Kidney (tissue), 22 donors: ENCODE measurements around the gene BTBD8. TPM values are rescaled to one million over a fixed set of nuclear protein-coding genes. Genes with fewer than 3 reads are reported as not detected.

Source experiments
- DNase-seq, 5 donors: peaks; one replicate each; pipeline ENCODE4 v3.0.0-alpha.2; 2013 to 2020
- FAIRE-seq: peaks from 2 replicates; lab custom pipeline; 2012; peaks lifted over from hg19 to GRCh38; lab: Jason Lieb, UNC
- H3K27ac ChIP-seq, 2 donors: one replicate each; pipeline ENCODE4 v1.7.0; 2013; ENCODE audit warnings: low read depth in 2 of 2, low read length in 2 of 2, inconsistent platforms in 1 of 2
- H3K27me3 ChIP-seq: one replicate; pipeline ENCODE4 v1.7.1; 2013; ENCODE audit warnings: low read length, inconsistent platforms; ENCODE audit not compliant: control insufficient read depth, insufficient read depth
- H3K36me3 ChIP-seq, 3 donors: one replicate each; pipeline versions ENCODE4 v1.7.0 to v1.7.1; 2013; ENCODE audit warnings: low read length in 3 of 3, control low read depth in 1 of 3, inconsistent platforms in 1 of 3; ENCODE audit not compliant: insufficient read depth in 3 of 3, control insufficient read depth in 2 of 3
- H3K4me1 ChIP-seq, 3 donors: one replicate each; pipeline versions ENCODE4 v1.7.0 to v1.7.1; 2013; ENCODE audit warnings: low read length in 3 of 3, inconsistent platforms in 1 of 3, low read depth in 1 of 3; ENCODE audit not compliant: control insufficient read depth in 2 of 3, insufficient read depth in 2 of 3
- H3K4me3 ChIP-seq, 3 donors: one replicate each; pipeline versions ENCODE4 v1.7.0 to v1.8.1; 2013; ENCODE audit warnings: low read length in 3 of 3, control low read depth in 1 of 3, inconsistent platforms in 1 of 3
- H3K9ac ChIP-seq, 3 donors: one replicate each; pipeline versions ENCODE4 v1.7.0 to v1.7.1; 2013; ENCODE audit warnings: low read length in 3 of 3, control low read depth in 1 of 3, inconsistent platforms in 1 of 3
- H3K9me3 ChIP-seq, 3 donors: one replicate each; pipeline versions ENCODE4 v1.7.0 to v1.7.1; 2013; ENCODE audit warnings: low read length in 3 of 3, control low read depth in 1 of 3, inconsistent platforms in 1 of 3; ENCODE audit not compliant: control insufficient read depth in 2 of 3, insufficient read depth in 1 of 3
- CTCF ChIP-seq: IDR thresholded peaks from 3 replicates; pipeline ENCODE4 v1.5.1; 2012; ENCODE audit warnings: mild to moderate bottlenecking, moderate library complexity, borderline replicate concordance; ENCODE audit not compliant: insufficient read depth; ENCODE audit errors: extremely low read depth
- intact Hi-C: fragments of 100-400 bp; cut with DNase I; formaldehyde crosslinking; loops from one replicate; pipeline ENCODE4 v1.11.1; 2022
- long read RNA-seq, 10 donors: library from polyadenylated mRNA in 1 of 10; unstranded in 1 of 10; transcript quantifications; one replicate each; pipeline ENCODE4 v2.0.0 and lab custom pipeline, GENCODE V29; 2021 to 2026
- polyA plus RNA-seq: library from polyadenylated mRNA; stranded (reverse); fragments of 350-450 nt; fragmentation: Illumina TruSeq; extraction: RNeasy Lipid Tissue Mini Kit (QIAGEN cat#74804); gene quantifications from one replicate; pipeline ENCODE4 v1.2.3, GENCODE V29; 2014; ENCODE audit warnings: low read depth, low replicate concordance; ENCODE audit not compliant: insufficient read depth
- total RNA-seq: library from RNA; stranded (reverse); fragmentation: NEBNext Ultra II Directional; extraction: Animal tissue kit (Norgen Biotek cat#: 25700); gene quantifications from one replicate; pipeline ENCODE4 v1.2.1, GENCODE V29; 2021
- donor health status: control.
- donor health status: control.
- donor health status: control.
- donor health status: control.
- donor health status: control.
- donor health status: DM: yes; HTN: yes; CAD: no.
- donor health status: Normal renal cell carcinoma (clear cell type).

Gene BTBD8
- total RNA-seq (5.8 TPM), polyA plus RNA-seq (0.99 TPM)
- long read RNA-seq, donor 1, full-length matches to known transcripts: 1 of 1 reads
- long read RNA-seq, donor 1, partial matches to known transcripts: 0 of 1 reads
- long read RNA-seq, donor 1, other reads (novel, unspliced or antisense): 0 of 1 reads
- long read RNA-seq, donor 2, partial matches to known transcripts: 6 of 6 reads
- long read RNA-seq, donor 2, other reads (novel, unspliced or antisense): 0 of 6 reads
- long read RNA-seq, donor 3, partial matches to known transcripts: 7 of 7 reads
- long read RNA-seq, donor 3, other reads (novel, unspliced or antisense): 0 of 7 reads
- long read RNA-seq, donor 4, partial matches to known transcripts: 7 of 8 reads
- long read RNA-seq, donor 4, other reads (novel, unspliced or antisense): 0 of 8 reads
- long read RNA-seq, donor 5: 0 reads
- long read RNA-seq, donor 6: 0 reads
- long read RNA-seq, donor 7: 0 reads
- long read RNA-seq, donor 8: 0 reads
- long read RNA-seq, donor 9: 0 reads
- long read RNA-seq, donor 10: 0 reads

- FAIRE-seq (no peak), DNase-seq (peak; percentile 83 to 90 (median 89))
- Histone ChIP-seq H3K36me3 (no peaks in the 10 kb centered on the region), H3K27ac (peak within 1 kb of the TSS in 1 of 2 donors; percentile 63), H3K9me3 (peaks cover 0 to 5% (median 0%) of the 10 kb centered on the region in 3 donors), H3K4me3 (peak within 1 kb of the TSS; percentile 60 to 97 (median 72)), H3K27me3 (no peaks in the 10 kb centered on the region), H3K9ac (peak within 1 kb of the TSS; percentile 21 to 91 (median 31)), H3K4me1 (no peaks in the 10 kb centered on the region)
- no peak for TF ChIP-seq CTCF
- intact Hi-C loops: no loop called here
Observed at GRCh38 chr1:92080128-92080985, at the start of gene BTBD8. Gene BTBD8, plus strand, starts transcription at chr1:92080345. Its CDS starts 227 bp downstream, at chr1:92080572.

GRCh38 chr1:92030656-92031107, 49.5 kb upstream of the BTBD8 start:
- H3K27me3 ChIP-seq: no peaks in the 10 kb centered on the region
- peaks cover 0 to 4% (median 4%) of the 10 kb centered on the region in 3 donors for H3K4me1 ChIP-seq
- FAIRE-seq (no peak), DNase-seq (peak in 2 of 5 donors; percentile 20 to 42)
- H3K36me3 ChIP-seq: no peaks in the 10 kb centered on the region
- peak overlapping the region in 1 of 3 donors; percentile 18 for H3K9ac ChIP-seq
- intact Hi-C loops: no loop called here
- peak overlapping the region in 2 of 3 donors; percentile 16 to 39 for H3K4me3 ChIP-seq
- no peak for TF ChIP-seq CTCF
- no peaks in the 10 kb centered on the region for H3K9me3 ChIP-seq
- H3K27ac ChIP-seq: no peak overlapping the region

GRCh38 chr1:92031281-92032110, 48.6 kb upstream of the BTBD8 start:
- Histone ChIP-seq H3K4me1 (peaks cover 0 to 4% (median 4%) of the 10 kb centered on the region in 3 donors), H3K36me3 (no peaks in the 10 kb centered on the region), H3K9ac (no peak overlapping the region), H3K27me3 (no peaks in the 10 kb centered on the region), H3K27ac (no peak overlapping the region), H3K4me3 (no peak overlapping the region), H3K9me3 (no peaks in the 10 kb centered on the region)
- TF ChIP-seq CTCF: no peak
- intact Hi-C loops: no loop called here
- DNase-seq (no peak), FAIRE-seq (no peak)
